Measurements from ENCODE around the gene MISP.

The MISP gene

GRCh38 chr19:812049-812746 lies 61.3 kb downstream of the MISP start:
- no peak for DNase-seq

DNA sequence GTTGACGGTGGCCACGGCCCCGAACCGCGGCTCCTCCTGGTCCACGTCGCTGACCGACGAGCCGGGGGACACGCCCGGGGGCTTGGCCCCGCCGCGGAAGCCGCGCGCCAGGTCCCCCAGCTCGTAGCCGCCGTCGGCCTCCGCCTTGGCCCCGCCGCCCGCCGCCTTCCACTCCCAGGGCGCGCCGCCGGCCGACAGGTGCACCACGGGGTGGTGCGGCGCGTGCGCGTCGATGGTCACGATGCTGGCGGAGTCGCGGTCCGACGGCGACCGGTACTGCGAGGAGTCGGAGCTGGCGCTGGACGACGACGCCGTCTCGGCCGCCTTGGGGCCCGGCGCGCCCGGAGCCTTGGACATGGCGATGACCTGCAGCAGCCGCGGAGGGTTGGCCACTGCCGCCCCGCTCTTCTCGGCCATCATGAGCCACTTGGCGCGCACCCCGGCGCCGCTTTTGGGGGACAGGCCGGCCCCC lies 61.9 kb downstream of the MISP start:
- DNase-seq = no peak

- DNase-seq = no peak
Observed at GRCh38 chr19:813219-814151, 62.6 kb downstream of the MISP start.

Measured in DMS79 (cell line).